Kidney epithelial cell (primary cell): ENCODE measurements around the gene FRMD1. TPM values are rescaled to one million over a fixed set of nuclear protein-coding genes. Genes with fewer than 3 reads are reported as not detected.

Source experiments
- total RNA-seq: library from RNA; depleted of rRNA; stranded (reverse); fragments of >200 nt; gene quantifications from 2 replicates; pipeline ENCODE4 v1.2.3, GENCODE V29; 2015

The FRMD1 gene
- total RNA-seq, 1 donor from 2014 or later = not detected

Other genes starting within 250 kb of the FRMD1 start
- not detected in 2 replicates for gene KIF25, start 81.5 kb downstream of the FRMD1 start, total RNA-seq
- 0.84 and 0.96 TPM in 2 replicates for gene DACT2, start 240.6 kb upstream of the FRMD1 start, total RNA-seq